Measurements from ENCODE around the gene COL9A2.

DNA sequence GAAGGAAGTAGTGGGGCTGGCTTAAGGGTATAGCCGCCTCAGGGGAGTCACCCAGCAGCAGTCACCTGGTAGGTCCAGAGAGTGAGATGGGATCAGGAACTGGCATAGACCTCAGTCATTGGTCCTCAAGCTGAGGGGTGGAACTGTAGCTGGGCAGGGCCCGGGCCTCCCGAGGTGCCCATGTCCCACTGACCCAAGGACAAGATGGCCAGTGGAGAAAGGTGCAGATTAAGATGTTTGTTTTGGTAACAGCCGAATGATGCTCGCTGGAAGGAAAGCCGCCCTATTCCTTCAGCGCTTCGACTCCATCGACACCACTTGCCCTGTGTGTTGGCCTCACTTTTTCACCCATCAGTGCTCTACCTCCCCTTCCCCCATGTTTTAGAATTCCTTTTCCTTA, 16.4 kb downstream of the COL9A2 start:
- no peak for TF ChIP-seq CTCF (IDR thresholded peaks at IDR 0.05)
- TF ChIP-seq EZH2 (IDR thresholded peaks at IDR 0.05; ENCODE audit: borderline replicate concordance, insufficient read depth, low read depth, low read length, poor library complexity, severe bottlenecking): no peak
